HepG2 (cell line): ENCODE results near the gene STK40. TPM values are rescaled to one million over a fixed set of nuclear protein-coding genes. Genes with fewer than 3 reads are reported as not detected.

Source experiments
- HNRNPL ChIP-seq: fragments of 200-400 bp; formaldehyde crosslinking; IDR thresholded peaks from 2 replicates; pipeline ENCODE4 v1.6.1; 2017; ENCODE audit warnings: mild to moderate bottlenecking, low read depth, low read length
- PRDM15 ChIP-seq: sonication (generic); formaldehyde crosslinking; IDR thresholded peaks from 2 replicates; pipeline ENCODE4 v1.4.0; 2020; ENCODE audit warnings: missing genetic modification reagents
- SCMH1 ChIP-seq: sonication (generic); formaldehyde crosslinking; IDR thresholded peaks from 2 replicates; pipeline ENCODE4 v1.9.0; 2021; ENCODE audit warnings: missing genetic modification reagents, mild to moderate bottlenecking, borderline replicate concordance
- SMC3 ChIP-seq: IDR thresholded peaks from 2 replicates; pipeline ENCODE4 v1.6.1; 2011; ENCODE audit warnings: low read length, improper control_type of control experiment
- TBX3 ChIP-seq: fragments of 450-650 bp; IDR thresholded peaks from 2 replicates; pipeline ENCODE4 v1.6.1; 2017; ENCODE audit warnings: antibody characterized with exemption, mild to moderate bottlenecking, inconsistent platforms, borderline replicate concordance
- TIGD3 ChIP-seq: sonication (generic); formaldehyde crosslinking; IDR thresholded peaks from 2 replicates; pipeline ENCODE4 v1.5.1; 2020; ENCODE audit warnings: mild to moderate bottlenecking, missing genetic modification reagents, borderline replicate concordance
- ZNF138 ChIP-seq: sonication (generic); formaldehyde crosslinking; IDR thresholded peaks from 2 replicates; pipeline ENCODE4 v1.5.0; 2020; ENCODE audit warnings: mild to moderate bottlenecking, low read depth, missing genetic modification reagents
- ZNF264 ChIP-seq: sonication (generic); formaldehyde crosslinking; IDR thresholded peaks from 2 replicates; pipeline ENCODE4 v1.4.0; 2020; ENCODE audit warnings: missing genetic modification reagents
- ZNF660 ChIP-seq: sonication (generic); formaldehyde crosslinking; IDR thresholded peaks from 2 replicates; pipeline ENCODE4 v1.5.1; 2020; ENCODE audit warnings: mild to moderate bottlenecking, low read depth, missing genetic modification reagents, borderline replicate concordance
- ZNF672 ChIP-seq: sonication (generic); formaldehyde crosslinking; IDR thresholded peaks from 2 replicates; pipeline ENCODE4 v1.8.1; 2022; ENCODE audit warnings: missing genetic modification reagents
- ZNF687 ChIP-seq: sonication (generic); formaldehyde crosslinking; IDR thresholded peaks from 2 replicates; pipeline ENCODE4 v1.5.1; 2020; ENCODE audit warnings: mild to moderate bottlenecking, missing genetic modification reagents, moderate library complexity
- ZNF780A ChIP-seq: sonication (generic); formaldehyde crosslinking; IDR thresholded peaks from 2 replicates; pipeline ENCODE4 v1.8.0; 2022; ENCODE audit warnings: mild to moderate bottlenecking, missing genetic modification reagents, moderate library complexity
- polyA plus RNA-seq, 8 experiments: library from polyadenylated mRNA; depleted of rRNA in 3 of 8; stranded (reverse) in 7 of 8; unstranded in 1 of 8; fragments of >200 nt; fragmentation: Illumina TruSeq in 4 of 8; extraction: Trizol in 4 of 8; gene quantifications; 2 replicates each; pipeline versions ENCODE4 v1.2.1 to v1.2.3, GENCODE V29; 2011 to 2016; ENCODE audit warnings: low read depth in 4 of 8, missing spikeins in 1 of 8, mixed read lengths in 1 of 8; ENCODE audit not compliant: insufficient read depth in 1 of 8
- total RNA-seq, 5 experiments: library from RNA; depleted of rRNA; stranded (reverse); fragments of >200 nt; fragmentation: Illumina TruSeq; extraction: Trizol; gene quantifications; 2 replicates each; pipeline ENCODE4 v1.2.3, GENCODE V29; 2016; ENCODE audit warnings: low read depth in 1 of 5
- TF ChIP-seq, protein P1 (sequence below): sonication (generic); formaldehyde crosslinking; IDR thresholded peaks from 2 replicates; pipeline ENCODE4 v1.8.0; 2022; ENCODE audit warnings: low read depth, missing genetic modification reagents
- TF ChIP-seq, protein P2 (sequence below): sonication (generic); formaldehyde crosslinking; IDR thresholded peaks from 2 replicates; pipeline ENCODE4 v1.4.0; 2020; ENCODE audit warnings: low read depth, mild to moderate bottlenecking, missing genetic modification reagents

Gene STK40
- total and polyA plus RNA-seq, 2 of the 13 experiments (the other 11 are each of a cell fraction or from before 2014, with no cell fraction given): 33.8 to 35.1 TPM

- TF ChIP-seq, protein P1, sequence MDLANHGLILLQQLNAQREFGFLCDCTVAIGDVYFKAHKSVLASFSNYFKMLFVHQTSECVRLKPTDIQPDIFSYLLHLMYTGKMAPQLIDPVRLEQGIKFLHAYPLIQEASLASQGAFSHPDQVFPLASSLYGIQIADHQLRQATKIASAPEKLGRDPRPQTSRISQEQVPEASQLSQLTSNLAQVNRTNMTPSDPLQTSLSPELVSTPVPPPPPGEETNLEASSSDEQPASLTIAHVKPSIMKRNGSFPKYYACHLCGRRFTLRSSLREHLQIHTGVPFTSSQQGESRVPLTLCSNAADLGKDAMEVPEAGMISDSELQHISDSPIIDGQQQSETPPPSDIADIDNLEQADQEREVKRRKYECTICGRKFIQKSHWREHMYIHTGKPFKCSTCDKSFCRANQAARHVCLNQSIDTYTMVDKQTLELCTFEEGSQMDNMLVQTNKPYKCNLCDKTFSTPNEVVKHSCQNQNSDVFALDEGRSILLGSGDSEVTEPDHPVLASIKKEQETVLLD (CRISPR knock-in tag): no peak
- no peak for TF ChIP-seq ZNF264 (CRISPR knock-in tag)
- TF ChIP-seq SMC3: no peak
- TF ChIP-seq TIGD3: no peak
- TF ChIP-seq ZNF660: no peak
- TF ChIP-seq, protein P2, sequence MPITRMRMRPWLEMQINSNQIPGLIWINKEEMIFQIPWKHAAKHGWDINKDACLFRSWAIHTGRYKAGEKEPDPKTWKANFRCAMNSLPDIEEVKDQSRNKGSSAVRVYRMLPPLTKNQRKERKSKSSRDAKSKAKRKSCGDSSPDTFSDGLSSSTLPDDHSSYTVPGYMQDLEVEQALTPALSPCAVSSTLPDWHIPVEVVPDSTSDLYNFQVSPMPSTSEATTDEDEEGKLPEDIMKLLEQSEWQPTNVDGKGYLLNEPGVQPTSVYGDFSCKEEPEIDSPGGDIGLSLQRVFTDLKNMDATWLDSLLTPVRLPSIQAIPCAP (CRISPR knock-in tag): 0 out of 2 replicates have a peak, but pooled peaks have one; percentile 34
- no peak for TF ChIP-seq ZNF672 (CRISPR knock-in tag)
- TF ChIP-seq SCMH1 (CRISPR knock-in tag): no peak
- TF ChIP-seq PRDM15 (CRISPR knock-in tag): no peak
- no peak for TF ChIP-seq TBX3
- TF ChIP-seq ZNF780A: no peak
- TF ChIP-seq ZNF687: peak; percentile 22; the same call in 1 of the 2 replicates
- TF ChIP-seq ZNF138: no peak
- peak; percentile 77 for TF ChIP-seq HNRNPL
These were observed 16.1 kb upstream of the STK40 start (continued) for GRCh38 chr1:36401602-36402503.
